A204.1 (cell line): ENCODE results near the gene LPAR1.

ENCODE experiments used
- FAIRE-seq: peaks from 2 replicates; lab custom pipeline; 2012; peaks lifted over from hg19 to GRCh38; lab: Jason Lieb, UNC

Gene LPAR1

GRCh38 chr9:110999379-110999778 lies 38.9 kb downstream of the LPAR1 start:
- FAIRE-seq, result no peak

- no peak for FAIRE-seq
Measured at GRCh38 chr9:110997847-110998246, 40.4 kb downstream of the LPAR1 start.

GRCh38 chr9:110996436-110997220 lies 41.6 kb downstream of the LPAR1 start:
- no peak for FAIRE-seq

GRCh38 chr9:110995420-110996340 lies 42.6 kb downstream of the LPAR1 start:
- FAIRE-seq, result no peak

GRCh38 chr9:110994771-110995241 lies 43.5 kb downstream of the LPAR1 start:
- no peak for FAIRE-seq

- FAIRE-seq, result peak; percentile 63
Measured at GRCh38 chr9:110990481-110990880, 47.8 kb downstream of the LPAR1 start.

GRCh38 chr9:110986529-110986928 lies 51.7 kb downstream of the LPAR1 start:
- no peak for FAIRE-seq

GRCh38 chr9:110984890-110985437 lies 53.3 kb downstream of the LPAR1 start:
- FAIRE-seq, result no peak

- FAIRE-seq, result peak; percentile 14
Measured at GRCh38 chr9:110980261-110980660, 58.0 kb downstream of the LPAR1 start.

GRCh38 chr9:110979636-110980035 lies 58.6 kb downstream of the LPAR1 start:
- FAIRE-seq, result no peak

GRCh38 chr9:110978516-110978915 lies 59.8 kb downstream of the LPAR1 start:
- no peak for FAIRE-seq

- no peak for FAIRE-seq
Measured at GRCh38 chr9:110977259-110977709, 61.0 kb downstream of the LPAR1 start.

GRCh38 chr9:110975969-110976368 lies 62.3 kb downstream of the LPAR1 start:
- no peak for FAIRE-seq

- no peak for FAIRE-seq
Measured at GRCh38 chr9:110975278-110975677, 63.0 kb downstream of the LPAR1 start.

- no peak for FAIRE-seq
Measured at GRCh38 chr9:110971705-110972104, 66.6 kb downstream of the LPAR1 start.

GRCh38 chr9:110971234-110971633 lies 67.0 kb downstream of the LPAR1 start:
- no peak for FAIRE-seq

GRCh38 chr9:110969971-110970386 lies 68.3 kb downstream of the LPAR1 start:
- FAIRE-seq, result no peak

GRCh38 chr9:110968096-110968495 lies 70.2 kb downstream of the LPAR1 start:
- FAIRE-seq, result no peak

GRCh38 chr9:110967196-110967595 lies 71.1 kb downstream of the LPAR1 start:
- FAIRE-seq, result no peak

- no peak for FAIRE-seq
Measured at GRCh38 chr9:110960288-110960687, 78.0 kb downstream of the LPAR1 start.

- FAIRE-seq, result peak; percentile 81
Measured at GRCh38 chr9:110958847-110959246, 79.4 kb downstream of the LPAR1 start.

GRCh38 chr9:110954822-110955291 lies 83.4 kb downstream of the LPAR1 start:
- FAIRE-seq, result peak; percentile 29

- no peak for FAIRE-seq
Measured at GRCh38 chr9:110952540-110952859, 85.8 kb downstream of the LPAR1 start.
